Brain microvascular endothelial cell (primary cell): ENCODE data around the gene MED22.

ENCODE experiments used
- DNase-seq: peaks from one replicate; pipeline ENCODE4 v3.0.0-alpha.2; 2020
- H3K27ac ChIP-seq: fragments of 250-450 bp; sonication (Bioruptor Pico); 2 replicates; pipeline ENCODE4 v1.5.1; 2020; ENCODE audit warnings: mild to moderate bottlenecking, moderate library complexity
- H3K27me3 ChIP-seq: fragments of 250-450 bp; sonication (Bioruptor Pico); replicated peaks from 2 replicates; pipeline ENCODE4 v1.5.1; 2020; ENCODE audit warnings: mild to moderate bottlenecking
- H3K36me3 ChIP-seq: fragments of 250-450 bp; sonication (Bioruptor Pico); replicated peaks from 2 replicates; pipeline ENCODE4 v1.5.1; 2020; ENCODE audit warnings: mild to moderate bottlenecking
- H3K4me3 ChIP-seq: 2 replicates; pipeline ENCODE4 v1.5.1; 2011; ENCODE audit warnings: low read depth, mild to moderate bottlenecking, control low read depth, low read length, moderate library complexity
- CTCF ChIP-seq: IDR thresholded peaks from 2 replicates; pipeline ENCODE4 v1.5.1; 2011; ENCODE audit warnings: low read depth, mild to moderate bottlenecking, moderate library complexity, low read length, control low read depth, inconsistent platforms; ENCODE audit errors: missing control alignments
- in situ Hi-C: cut with HindIII; loops from 2 replicates; pipeline ENCODE4 v1.10.0; 2017; ENCODE audit warnings: low sequenced_read_pairs, low pct_ligation_motif_present

MED22 gene

GRCh38 chr9:133390713-133391112 is 42.8 kb upstream of the MED22 start:
- no peak for DNase-seq
- Histone ChIP-seq H3K4me3 (no peak overlapping the region), H3K27ac (no peak overlapping the region), H3K36me3 (no peaks in the 10 kb centered on the region), H3K27me3 (no peaks in the 10 kb centered on the region)
- TF ChIP-seq CTCF = no peak
- in situ Hi-C loops = no loop called here

GRCh38 chr9:133389562-133389961 is 41.6 kb upstream of the MED22 start:
- TF ChIP-seq CTCF = no peak
- H3K36me3 ChIP-seq = no peaks in the 10 kb centered on the region
- H3K27ac ChIP-seq = no peak overlapping the region
- no peaks in the 10 kb centered on the region for H3K27me3 ChIP-seq
- in situ Hi-C loops = no loop called here
- no peak for DNase-seq
- H3K4me3 ChIP-seq = no peak overlapping the region

- in situ Hi-C loops = no loop called here
- Histone ChIP-seq H3K27ac (no peak overlapping the region), H3K27me3 (no peaks in the 10 kb centered on the region), H3K4me3 (no peak overlapping the region), H3K36me3 (no peaks in the 10 kb centered on the region)
- TF ChIP-seq CTCF = no peak
- no peak for DNase-seq
Observed at GRCh38 chr9:133389025-133389557, 41.2 kb upstream of the MED22 start.

- no peaks in the 10 kb centered on the region for H3K36me3 ChIP-seq
- TF ChIP-seq CTCF = no peak
- H3K4me3 ChIP-seq = no peak overlapping the region
- no peak overlapping the region for H3K27ac ChIP-seq
- in situ Hi-C loops = no loop called here
- H3K27me3 ChIP-seq = no peaks in the 10 kb centered on the region
- DNase-seq = no peak
Observed at GRCh38 chr9:133387680-133388079, 39.7 kb upstream of the MED22 start.

- Histone ChIP-seq H3K27ac (no peak overlapping the region), H3K27me3 (no peaks in the 10 kb centered on the region), H3K36me3 (no peaks in the 10 kb centered on the region), H3K4me3 (no peak overlapping the region)
- no peak for TF ChIP-seq CTCF
- in situ Hi-C loops = no loop called here
- DNase-seq = no peak
Observed at GRCh38 chr9:133386338-133386737, 38.4 kb upstream of the MED22 start.

GRCh38 chr9:133385452-133385851 is 37.5 kb upstream of the MED22 start:
- Histone ChIP-seq H3K27ac (no peak overlapping the region), H3K4me3 (no peak overlapping the region), H3K36me3 (no peaks in the 10 kb centered on the region), H3K27me3 (no peaks in the 10 kb centered on the region)
- no peak for DNase-seq
- in situ Hi-C loops = no loop called here
- no peak for TF ChIP-seq CTCF
